Hematopoietic multipotent progenitor cell treated with erythropoietin and hydrocortisone succinate and interleukin-3 and kit ligand, for 15 days (in vitro differentiated cells): ENCODE data around the gene RFESD.
"Not testable (repeated sequence)": the region's sequence is repeated elsewhere in the genome, so short reads cannot be mapped to it uniquely, and the experiment has no call there.

Experiments used
- DNase-seq: peaks from one replicate; pipeline ENCODE4 v3.0.0-alpha.2; 2015; ENCODE audit warnings: low spot score

The RFESD gene

DNA sequence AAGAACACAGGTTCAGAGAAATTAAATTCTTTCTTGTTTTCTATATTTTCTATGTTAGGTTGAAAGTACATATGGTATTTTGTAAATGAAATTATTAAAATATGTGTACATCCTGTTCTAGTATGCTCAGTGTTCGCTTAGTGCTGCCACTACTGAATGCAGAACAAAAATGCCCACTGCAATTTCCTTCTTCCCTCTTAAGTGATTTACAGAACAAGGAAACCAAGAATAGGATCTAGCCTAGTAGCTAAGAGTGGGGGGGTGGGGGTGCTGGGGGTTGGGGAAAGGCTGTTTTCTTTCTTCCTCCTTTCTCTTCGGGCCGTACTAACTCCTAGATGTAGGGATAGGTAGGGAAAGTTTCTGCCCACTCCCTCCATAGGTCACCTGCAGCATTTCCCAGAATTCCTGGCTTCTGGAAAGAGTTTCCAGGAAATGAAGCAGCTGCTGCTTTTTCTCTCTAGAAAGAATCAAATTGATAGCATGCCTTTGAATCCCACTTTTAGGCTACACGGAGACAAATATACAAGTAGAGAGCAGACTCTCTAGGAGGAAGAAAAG is 20.6 kb downstream of the RFESD start:
- no peak for DNase-seq

DNA sequence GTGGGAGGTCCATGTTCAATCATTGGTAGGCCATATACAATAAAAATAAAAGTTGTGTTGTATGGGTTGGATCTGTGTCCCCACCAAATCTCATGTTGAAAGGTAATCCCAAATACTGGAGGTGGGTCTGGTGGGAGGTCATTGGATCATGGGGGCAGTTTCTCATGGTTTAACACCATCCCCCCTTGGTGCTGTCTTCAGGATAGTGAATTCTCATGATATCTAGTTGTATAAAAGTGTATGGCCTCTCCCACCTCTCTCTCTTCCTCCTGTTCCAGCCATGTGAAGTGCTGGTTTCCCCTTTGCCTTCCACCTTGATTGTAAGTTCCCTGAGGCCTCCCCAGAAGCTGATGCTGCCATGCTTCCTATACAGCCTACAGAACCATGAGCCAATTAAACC is 21.1 kb downstream of the RFESD start:
- no peak for DNase-seq

DNA sequence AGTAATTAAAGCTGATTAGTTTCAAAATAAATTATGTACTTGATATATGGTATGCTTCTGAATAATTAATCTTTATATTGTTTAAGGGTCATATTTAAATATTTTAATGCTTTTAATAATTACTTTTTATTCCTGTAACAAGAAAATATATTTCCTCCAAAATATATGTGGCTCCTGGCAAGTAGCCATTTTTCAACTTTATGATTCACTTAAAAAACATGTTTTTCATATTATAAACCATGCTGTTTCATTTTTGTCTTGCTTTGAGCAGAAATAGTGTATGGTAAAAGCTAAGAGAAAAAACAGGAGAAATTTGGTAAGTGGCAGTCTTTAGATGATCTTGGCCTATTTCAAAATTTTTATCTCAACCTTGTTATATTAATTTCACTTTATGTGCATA is 21.6 kb downstream of the RFESD start:
- DNase-seq: no peak

DNA sequence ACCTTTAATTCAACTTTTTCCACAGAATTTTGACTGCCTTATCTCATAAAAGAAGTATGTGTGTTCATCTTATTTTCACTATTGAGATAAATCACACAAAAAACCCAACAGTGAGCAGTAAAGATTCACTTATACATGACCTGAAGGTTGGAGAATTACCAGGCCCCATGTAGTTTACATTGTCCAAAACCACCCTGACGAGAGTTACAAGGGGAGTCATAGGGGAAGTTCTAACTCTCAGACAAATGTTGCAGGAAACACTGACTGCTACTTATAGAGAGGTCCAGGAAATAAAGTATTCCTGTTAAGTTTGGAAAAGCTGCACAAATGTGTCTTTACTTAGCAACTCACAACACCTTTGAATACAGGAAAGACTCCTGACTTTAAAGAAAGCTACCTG is 22.2 kb downstream of the RFESD start:
- no peak for DNase-seq

DNA sequence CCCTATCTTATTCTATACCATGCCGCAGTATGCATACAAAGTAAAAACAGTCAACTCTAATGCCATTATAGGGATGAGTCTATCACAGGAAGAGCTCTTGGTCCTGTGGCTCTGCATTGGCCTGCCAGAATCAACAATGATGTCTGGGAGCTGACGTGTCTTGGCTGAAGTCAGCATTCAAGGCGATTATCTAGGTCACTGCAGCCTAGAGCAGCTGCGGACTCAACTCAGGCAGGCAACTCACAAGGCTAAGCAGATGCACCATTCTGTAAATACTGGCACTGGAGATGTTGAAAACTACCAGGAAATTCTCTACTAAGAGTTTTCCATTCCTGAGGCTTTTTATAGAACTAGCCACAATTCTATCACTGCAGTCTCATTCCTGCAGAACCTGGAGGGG is 23.0 kb downstream of the RFESD start:
- no peak for DNase-seq

DNA sequence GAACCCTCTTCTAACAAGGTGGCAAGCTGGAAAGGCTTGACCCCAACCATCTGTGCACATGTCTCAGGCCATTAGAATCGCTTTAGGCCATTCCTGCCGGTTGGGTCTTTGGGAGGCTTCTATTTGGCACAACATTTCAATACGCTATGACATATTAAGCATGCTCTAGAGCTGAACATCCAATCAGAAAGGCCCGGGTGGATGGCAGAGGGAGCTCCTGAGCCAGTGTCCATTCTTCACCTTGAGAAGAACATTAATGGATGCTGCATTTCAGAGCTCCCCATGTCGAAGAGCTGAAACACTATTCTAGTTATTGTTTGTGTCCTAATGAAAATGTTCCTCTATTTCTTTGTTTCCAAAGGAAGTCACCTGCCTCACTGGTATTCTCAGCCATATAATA is 23.4 kb downstream of the RFESD start:
- DNase-seq: no peak

DNA sequence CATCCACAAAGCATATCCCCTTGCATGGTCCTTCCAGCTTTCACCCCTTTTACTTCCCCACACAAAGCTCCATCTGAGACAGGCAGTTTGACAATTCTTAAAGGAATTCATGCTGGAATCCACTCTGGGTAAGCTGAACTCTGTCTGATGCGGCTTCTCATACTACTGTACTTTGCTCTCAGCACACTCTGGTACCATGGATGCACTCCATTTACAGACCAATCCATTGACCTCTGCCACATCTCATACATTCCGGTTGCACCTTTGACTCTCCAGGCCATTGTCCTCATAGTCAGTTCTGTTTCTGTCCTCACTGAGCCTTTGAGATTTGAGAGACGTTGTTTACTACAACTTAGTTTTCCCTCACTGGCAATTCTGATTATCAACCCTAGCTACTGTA is 24.0 kb downstream of the RFESD start:
- DNase-seq: no peak

DNA sequence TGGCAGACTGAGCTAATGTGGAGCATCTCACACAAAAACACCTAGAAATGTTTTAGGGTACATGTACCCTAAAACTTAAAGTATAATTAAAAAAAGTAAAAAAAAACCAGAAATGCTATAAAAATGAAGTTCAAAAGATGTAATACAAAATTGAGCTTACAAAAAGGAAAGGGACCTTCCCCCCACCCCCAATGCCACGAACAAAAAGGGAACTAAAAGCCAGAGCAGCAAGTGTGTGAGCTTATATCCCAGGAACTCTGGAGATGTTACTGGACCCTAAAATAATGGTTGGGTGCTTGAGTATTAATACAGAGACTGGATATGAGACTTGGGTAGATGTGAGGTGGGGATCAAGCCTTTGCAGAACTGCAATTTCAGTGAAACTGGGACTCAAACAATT is 25.2 kb downstream of the RFESD start:
- DNase-seq: no peak

DNA sequence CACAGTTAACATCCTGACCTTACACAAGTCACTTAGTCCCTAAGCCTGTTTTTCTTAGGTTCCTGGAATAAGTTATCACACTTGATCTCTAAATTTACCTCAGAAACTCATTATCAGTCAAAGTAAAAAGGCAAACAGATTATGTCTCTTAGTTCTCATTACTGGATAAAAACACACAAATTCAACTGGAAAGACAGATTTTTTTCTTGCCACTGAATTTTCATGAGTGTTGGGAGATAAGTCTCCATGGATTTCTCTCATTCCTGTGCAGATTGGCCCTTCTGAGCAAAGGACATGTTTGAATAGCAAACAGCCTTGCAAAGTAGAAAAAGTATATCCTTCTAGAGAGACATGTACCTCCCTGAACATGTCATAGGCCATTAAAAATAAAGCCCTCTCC is 26.1 kb downstream of the RFESD start:
- DNase-seq: no peak

DNA sequence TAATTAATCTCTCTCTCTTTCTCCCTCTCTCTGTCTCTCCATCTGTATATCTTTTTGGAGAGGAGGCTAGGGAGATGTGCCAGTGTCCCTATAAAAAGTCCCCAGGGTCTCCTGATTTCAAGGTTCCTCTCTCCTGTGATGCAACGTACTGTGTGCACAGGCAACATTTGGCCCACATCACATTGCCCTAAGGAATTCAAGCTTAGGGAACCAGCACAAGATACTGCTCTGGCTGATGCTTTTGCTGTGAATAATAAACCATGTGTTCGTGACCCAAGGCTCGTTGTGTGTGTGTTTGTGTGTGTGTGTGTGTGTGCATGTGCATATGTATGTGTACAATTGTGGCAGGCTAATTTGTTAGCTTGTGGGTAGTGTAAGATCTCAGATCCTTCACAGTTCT is 26.5 kb downstream of the RFESD start:
- no peak for DNase-seq

DNA sequence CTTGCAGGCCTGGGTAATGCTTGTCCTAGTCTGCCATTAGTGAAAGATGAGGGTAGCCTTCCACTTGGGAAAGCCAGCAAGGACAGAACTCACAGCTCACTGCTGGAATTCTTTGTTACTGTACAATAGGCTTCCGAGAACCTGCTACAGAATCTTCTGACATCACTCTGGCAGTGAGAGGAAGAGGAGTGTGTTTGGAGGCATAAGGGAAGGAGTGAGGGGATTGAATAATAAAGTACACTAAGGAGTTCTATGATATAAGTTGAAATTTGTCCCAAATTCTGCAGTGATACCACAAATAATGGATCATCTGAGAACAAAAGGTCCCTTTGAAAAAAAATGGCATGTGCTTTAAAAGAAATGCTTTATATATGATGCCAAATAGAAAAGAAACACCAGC is 36.3 kb downstream of the RFESD start, which contains the start of gene SPATA9:
Gene SPATA9, minus strand, starts transcription at position 101 of the 400 bp plus-strand sequence. CDS start 137 bp downstream, outside the sequence.
- no peak for DNase-seq

DNA sequence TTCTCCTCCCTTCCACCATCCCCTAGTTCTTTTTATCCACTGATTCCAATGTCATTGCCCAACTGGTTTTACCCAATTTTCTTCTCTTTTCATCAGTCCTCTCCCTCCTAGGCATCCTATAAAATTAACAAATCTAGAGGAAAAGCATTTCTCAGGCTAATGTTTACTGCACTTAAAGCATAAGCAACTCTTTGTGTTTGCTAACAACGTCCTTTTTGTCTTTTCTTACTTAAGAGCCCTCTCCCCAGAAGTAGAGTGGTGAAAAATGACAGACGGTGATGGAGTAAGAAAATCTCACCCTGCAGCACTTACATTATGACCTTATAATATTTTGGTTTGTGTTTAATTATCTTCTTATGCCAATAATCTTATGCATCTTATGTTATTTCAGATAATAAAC is 37.8 kb downstream of the RFESD start:
- DNase-seq: no peak

DNA sequence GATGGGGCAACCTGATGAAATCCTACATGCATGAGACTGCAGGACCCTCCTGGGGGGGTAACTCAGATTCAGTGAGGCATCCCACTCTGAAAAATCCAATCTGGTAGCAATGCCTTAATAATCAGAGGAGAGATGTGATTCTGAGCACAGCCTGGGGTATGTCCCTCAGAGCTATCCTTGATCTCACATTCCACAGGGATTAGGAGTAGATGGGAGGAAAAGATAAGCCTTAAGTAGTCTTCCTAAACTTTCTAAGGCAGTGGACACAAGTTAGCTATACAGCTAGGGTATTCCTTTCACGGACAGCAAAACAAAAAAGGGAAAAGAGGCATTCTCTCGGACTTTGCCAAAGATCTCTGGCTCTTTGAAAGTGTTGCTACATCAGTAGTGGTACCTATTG is 40.1 kb downstream of the RFESD start:
- no peak for DNase-seq

DNA sequence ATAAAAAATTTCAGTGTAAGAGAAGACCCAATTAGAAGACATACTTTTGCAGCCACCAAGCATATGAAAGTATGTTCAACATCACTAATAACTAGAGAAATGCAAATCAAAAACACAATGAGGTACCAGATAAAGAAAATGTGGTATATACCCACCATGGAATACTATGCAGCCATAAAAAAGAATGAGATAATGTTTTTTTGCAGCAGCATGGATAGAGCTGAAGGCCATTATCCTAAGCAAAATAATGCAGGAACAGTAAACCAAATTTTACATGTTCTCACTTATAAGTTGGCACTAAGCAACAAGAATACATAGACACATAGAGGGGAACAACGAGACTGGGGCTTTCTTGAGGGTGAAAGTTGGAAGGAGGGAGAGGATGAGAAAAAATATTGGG is 43.1 kb downstream of the RFESD start:
- DNase-seq: no peak

DNA sequence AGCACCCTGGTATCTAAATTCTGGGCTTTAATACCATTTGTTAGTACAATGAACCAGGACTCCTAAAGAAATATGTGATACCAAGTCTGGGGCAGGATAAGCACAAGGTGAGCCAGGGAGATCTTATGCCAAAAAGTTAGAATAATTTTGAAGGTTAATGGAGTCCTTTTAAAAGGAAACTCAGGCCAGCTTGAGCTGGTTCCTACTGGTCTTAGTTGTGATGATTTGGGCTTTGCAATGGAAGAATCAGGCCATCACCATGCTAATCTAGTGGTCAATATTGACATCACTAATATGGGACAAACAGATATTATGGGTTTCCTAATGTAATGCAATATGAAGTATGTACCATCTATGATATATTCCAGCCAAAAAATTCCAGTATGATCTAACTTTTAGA is 43.8 kb downstream of the RFESD start:
- DNase-seq: no peak

DNA sequence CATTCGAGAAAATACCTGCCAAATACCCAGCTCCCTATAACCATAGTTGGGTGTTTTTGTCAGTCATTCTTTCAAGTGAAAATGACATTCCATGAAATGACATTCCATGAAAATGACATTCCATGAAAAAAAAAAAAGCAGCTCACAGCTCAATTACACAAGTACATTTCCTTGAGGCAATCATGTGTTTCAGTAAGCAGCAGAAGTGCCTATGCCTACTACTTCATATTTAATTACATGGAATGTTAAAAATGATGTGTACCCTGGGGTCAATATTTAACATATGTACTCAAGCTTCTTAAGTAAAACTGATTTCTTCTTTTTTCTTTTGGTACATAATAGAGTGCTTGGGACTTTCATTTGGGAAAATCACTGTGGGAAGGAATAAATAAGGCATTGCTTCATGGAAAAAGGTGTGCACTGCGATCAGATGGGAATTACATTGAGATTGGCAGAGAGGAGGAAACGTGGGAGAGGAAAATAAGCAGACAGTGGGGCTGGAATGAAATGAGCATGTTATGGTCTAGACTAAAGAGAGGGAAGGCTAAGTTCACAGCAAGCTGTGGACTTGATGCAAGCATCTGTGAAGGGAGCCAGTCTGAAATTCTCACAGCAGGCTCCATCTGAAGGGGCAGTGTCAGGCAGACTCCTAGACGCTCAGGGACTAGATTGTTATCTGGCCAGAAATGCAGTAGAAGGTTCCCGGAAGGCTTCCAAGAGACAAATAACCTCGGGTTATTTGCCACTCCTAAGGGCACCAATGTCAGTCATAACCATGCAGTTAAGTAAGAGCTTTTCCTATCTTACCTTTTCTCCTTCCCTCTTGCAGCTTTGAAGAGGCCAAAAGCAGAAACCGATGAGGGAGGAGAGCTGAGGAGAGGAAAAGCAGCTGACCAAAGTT is 51.5 kb downstream of the RFESD start:
- no peak for DNase-seq

DNA sequence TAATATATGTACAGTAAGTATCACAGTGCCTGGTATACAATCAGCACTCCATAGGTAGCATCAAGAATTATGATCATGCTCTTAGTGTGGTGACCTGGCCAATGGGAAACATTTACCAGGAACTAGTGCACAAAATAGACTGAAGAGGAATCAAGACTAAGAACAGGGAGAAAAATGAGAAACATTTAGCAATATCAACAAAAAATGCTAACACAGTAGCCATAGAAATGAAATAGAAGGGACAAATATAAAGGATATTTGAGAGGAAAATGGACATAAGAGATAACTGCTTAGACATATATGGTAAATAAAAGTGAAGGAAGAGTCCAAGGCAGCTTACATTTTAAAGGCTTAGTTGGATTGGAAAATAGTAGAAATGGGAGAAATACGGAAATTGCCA is 52.8 kb downstream of the RFESD start:
- DNase-seq: no peak

DNA sequence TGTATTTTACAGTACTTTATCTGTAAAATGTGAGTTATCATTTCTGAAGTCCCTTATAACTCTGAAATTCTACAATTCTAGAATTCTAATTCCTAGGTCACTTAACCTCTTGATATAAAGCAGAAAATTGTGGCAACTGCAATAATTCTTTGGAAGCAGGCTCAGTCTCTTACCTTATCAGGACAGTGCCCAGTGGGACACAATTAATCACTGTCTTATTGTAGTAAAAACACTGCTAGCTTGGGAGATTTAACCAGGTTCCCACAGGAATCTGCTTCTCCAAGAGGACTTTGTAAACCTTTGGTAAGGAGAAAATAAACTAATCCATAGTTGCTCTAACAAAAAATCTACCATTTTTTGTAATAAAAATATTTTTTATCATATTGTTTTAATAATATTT is 54.5 kb downstream of the RFESD start:
- no peak for DNase-seq

DNA sequence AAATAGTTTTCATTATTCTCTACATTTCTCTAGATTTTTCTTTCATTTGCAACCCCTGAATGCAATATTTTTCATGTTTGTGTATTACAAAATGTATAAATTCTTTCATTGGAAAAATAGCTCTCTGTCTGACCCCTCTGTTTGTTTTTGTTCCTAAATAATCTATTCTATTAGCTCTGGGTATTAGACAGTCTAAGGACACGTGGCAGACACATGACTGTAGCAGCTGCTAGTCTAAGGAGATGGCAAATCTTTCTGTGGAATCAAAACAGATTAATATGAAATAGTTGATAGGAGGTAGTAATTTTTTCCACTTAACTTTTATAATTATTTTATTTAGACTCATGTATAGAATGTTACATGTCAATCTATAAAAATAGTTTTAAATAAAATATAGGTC is 57.6 kb downstream of the RFESD start:
- no peak for DNase-seq

DNA sequence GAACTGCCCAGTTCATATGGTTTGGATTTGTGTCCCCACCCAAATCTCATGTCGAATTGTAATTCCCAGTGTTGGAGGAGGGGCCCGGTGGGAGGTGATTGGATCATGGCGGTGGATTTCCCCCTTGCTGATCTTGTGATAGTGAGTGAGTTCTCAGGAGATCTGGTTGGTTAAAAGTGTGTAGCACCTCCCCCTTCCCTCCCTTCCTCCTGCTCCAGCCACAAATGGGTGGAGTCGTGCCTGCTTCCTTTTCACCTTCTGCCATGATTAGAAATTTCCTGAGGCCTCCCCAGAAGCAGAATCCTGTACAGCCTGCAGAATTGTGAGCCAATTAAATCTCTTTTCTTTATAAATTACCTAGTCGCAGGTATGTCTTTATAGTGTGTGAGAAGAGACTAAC is 59.6 kb downstream of the RFESD start:
- DNase-seq: not testable (repeated sequence)

DNA sequence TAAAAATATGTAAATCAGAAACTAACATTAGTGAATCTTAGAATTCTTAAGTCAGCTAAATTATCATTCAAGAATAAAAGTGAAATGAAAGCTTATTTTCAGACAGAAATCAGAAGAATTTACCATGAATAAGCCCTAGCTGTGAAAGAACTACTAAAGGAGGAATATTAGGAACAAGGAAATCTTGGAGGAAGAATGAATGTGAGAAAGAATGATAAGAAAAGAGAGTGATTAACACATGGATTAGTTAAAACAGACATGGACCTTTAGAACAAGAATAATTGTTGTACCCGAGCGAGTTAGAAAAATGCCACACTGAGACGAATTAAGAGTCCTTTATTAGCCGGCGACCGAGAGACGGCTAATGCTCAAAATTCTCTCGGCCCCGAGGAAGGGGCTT is 60.5 kb downstream of the RFESD start:
- DNase-seq: no peak
